ENCODE measurements around the gene NLRC5. TPM values are rescaled to one million over a fixed set of nuclear protein-coding genes. Genes with fewer than 3 reads are reported as not detected.

NLRC5 gene
- total RNA-seq, 2 donors from 2014 or later = 0.64 to 0.97 TPM

- WGBS, 2 experiments (ENCODE audit: insufficient coverage in 1 of 2, insufficient read length in 1 of 2) = 93 to 98% methylated on average over 2 of the region's 2 CpGs
- H3K4me1 Mint-ChIP-seq = peaks cover 2% of the 10 kb centered on the region
- H3K27ac Mint-ChIP-seq = no peak overlapping the region
- Histone ChIP-seq H3K36me3 (ENCODE audit: control insufficient read depth, insufficient read depth, low read length) (no peaks in the 10 kb centered on the region), H3K4me1 (ENCODE audit: control insufficient read depth, insufficient read depth, low read length) (no peaks in the 10 kb centered on the region), H3K4me3 (ENCODE audit: low read length) (no peak overlapping the region), H3K27ac (ENCODE audit: low read depth, low read length) (no peak overlapping the region), H3K27me3 (ENCODE audit: control insufficient read depth, insufficient read depth, low read length, poor library complexity, severe bottlenecking) (peaks cover 5% of the 10 kb centered on the region), H3K9me3 (ENCODE audit: control insufficient read depth, low read length) (no peaks in the 10 kb centered on the region), H3K9ac (ENCODE audit: extremely low read depth, low read length, poor library complexity, severe bottlenecking) (no peak overlapping the region)
- H3K27me3 Mint-ChIP-seq (ENCODE audit: insufficient read depth) = no peaks in the 10 kb centered on the region
- H3K36me3 Mint-ChIP-seq (ENCODE audit: low read depth) = no peaks in the 10 kb centered on the region
- no peaks in the 10 kb centered on the region for H3K9me3 Mint-ChIP-seq
- TF ChIP-seq CTCF (conservative IDR thresholded peaks at IDR 0.05) = no peak
- DNase-seq = no peak
- no peak overlapping the region for H3K4me3 Mint-ChIP-seq
These were observed 37.7 kb downstream of the NLRC5 start for GRCh38 chr16:57027067-57027466.

GRCh38 chr16:57028086-57028485, 38.7 kb downstream of the NLRC5 start:
- no peaks in the 10 kb centered on the region for H3K4me1 ChIP-seq (ENCODE audit: control insufficient read depth, insufficient read depth, low read length)
- Mint-ChIP-seq H3K4me3 (no peak overlapping the region), H3K27me3 (ENCODE audit: insufficient read depth) (no peaks in the 10 kb centered on the region), H3K4me1 (peaks cover under 1% of the 10 kb centered on the region), H3K27ac (no peak overlapping the region), H3K36me3 (ENCODE audit: low read depth) (no peaks in the 10 kb centered on the region), H3K9me3 (no peaks in the 10 kb centered on the region)
- H3K9me3 ChIP-seq (ENCODE audit: control insufficient read depth, low read length) = no peaks in the 10 kb centered on the region
- H3K9ac ChIP-seq (ENCODE audit: extremely low read depth, low read length, poor library complexity, severe bottlenecking) = no peak overlapping the region
- peaks cover 5% of the 10 kb centered on the region for H3K27me3 ChIP-seq (ENCODE audit: control insufficient read depth, insufficient read depth, low read length, poor library complexity, severe bottlenecking)
- H3K4me3 ChIP-seq (ENCODE audit: low read length) = no peak overlapping the region
- H3K36me3 ChIP-seq (ENCODE audit: control insufficient read depth, insufficient read depth, low read length) = no peaks in the 10 kb centered on the region
- 76 to 78% methylated on average over 2 to 4 of the region's 4 CpGs for WGBS, 2 experiments (ENCODE audit: insufficient coverage in 1 of 2, insufficient read length in 1 of 2)
- H3K27ac ChIP-seq (ENCODE audit: low read depth, low read length) = no peak overlapping the region
- TF ChIP-seq CTCF (conservative IDR thresholded peaks at IDR 0.05) = no peak
- DNase-seq = no peak

GRCh38 chr16:57029161-57030160, 40.1 kb downstream of the NLRC5 start:
- 91 to 94% methylated on average over 10 to 16 of the region's 16 CpGs for WGBS, 2 experiments (ENCODE audit: insufficient coverage in 1 of 2, insufficient read length in 1 of 2)
- H3K27me3 Mint-ChIP-seq (ENCODE audit: insufficient read depth) = no peaks in the 10 kb centered on the region
- peaks cover 5% of the 10 kb centered on the region for H3K27me3 ChIP-seq (ENCODE audit: control insufficient read depth, insufficient read depth, low read length, poor library complexity, severe bottlenecking)
- no peaks in the 10 kb centered on the region for H3K36me3 Mint-ChIP-seq (ENCODE audit: low read depth)
- H3K9me3 ChIP-seq (ENCODE audit: control insufficient read depth, low read length) = no peaks in the 10 kb centered on the region
- H3K36me3 ChIP-seq (ENCODE audit: control insufficient read depth, insufficient read depth, low read length) = no peaks in the 10 kb centered on the region
- H3K27ac ChIP-seq (ENCODE audit: low read depth, low read length) = no peak overlapping the region
- DNase-seq = no peak
- no peak overlapping the region for H3K9ac ChIP-seq (ENCODE audit: extremely low read depth, low read length, poor library complexity, severe bottlenecking)
- no peak overlapping the region for H3K4me3 ChIP-seq (ENCODE audit: low read length)
- H3K4me1 Mint-ChIP-seq = no peaks in the 10 kb centered on the region
- H3K4me3 Mint-ChIP-seq = no peak overlapping the region
- H3K27ac Mint-ChIP-seq = no peak overlapping the region
- no peak for TF ChIP-seq CTCF (conservative IDR thresholded peaks at IDR 0.05)
- H3K9me3 Mint-ChIP-seq = no peaks in the 10 kb centered on the region
- H3K4me1 ChIP-seq (ENCODE audit: control insufficient read depth, insufficient read depth, low read length) = no peaks in the 10 kb centered on the region

Measured in endodermal cell (in vitro differentiated cells).